Activated CD8-positive, alpha-beta T cell treated with anti-CD3 and anti-CD28 coated beads for 36 hours (primary cell): ENCODE data around the gene KCNIP2. TPM values are rescaled to one million over a fixed set of nuclear protein-coding genes. Genes with fewer than 3 reads are reported as not detected.

Experiments used
- ATAC-seq: fragments of 200-7000 bp; cut with Tn5 transposase; one replicate; pipeline ENCODE4 v1.10.0; 2021; ENCODE audit warnings: mild to moderate bottlenecking, moderate library complexity
- CTCF ChIA-PET: fragments of 350-600 bp; sonication (Branson Sonifier 250); formaldehyde crosslinking; loops from one replicate; lab custom pipeline; 2021; ENCODE audit warnings: antibody characterized with exemption; lab: Charles Lee
- POLR2A ChIA-PET: fragments of 350-600 bp; sonication (Branson Sonifier 250); formaldehyde crosslinking; loops from one replicate; lab custom pipeline; 2021; ENCODE audit warnings: antibody characterized with exemption; lab: Charles Lee
- DNase-seq: peaks from one replicate; pipeline ENCODE4 v3.0.0-alpha.2; 2020
- H3K27ac Mint-ChIP-seq: one replicate; pipeline ENCODE4 v1.8.0; 2021; ENCODE audit warnings: mild to moderate bottlenecking, mixed read lengths
- H3K27me3 Mint-ChIP-seq: one replicate; pipeline ENCODE4 v1.8.0; 2021; ENCODE audit warnings: mixed read lengths
- H3K36me3 Mint-ChIP-seq: one replicate; pipeline ENCODE4 v1.8.0; 2021; ENCODE audit warnings: low read depth, mixed read lengths
- H3K4me1 Mint-ChIP-seq: one replicate; pipeline ENCODE4 v1.8.0; 2021; ENCODE audit warnings: low read depth, mixed read lengths
- H3K4me3 Mint-ChIP-seq: one replicate; pipeline ENCODE4 v1.8.0; 2021; ENCODE audit warnings: mild to moderate bottlenecking, moderate library complexity, mixed read lengths
- H3K9me3 Mint-ChIP-seq: one replicate; pipeline ENCODE4 v1.8.0; 2021; ENCODE audit warnings: mixed read lengths
- intact Hi-C: fragments of 100-400 bp; cut with micrococcal nuclease; formaldehyde crosslinking; loops from one replicate; pipeline ENCODE4 v1.10.0; 2022
- total RNA-seq, 2 experiments: library from RNA; stranded (reverse); gene quantifications; one replicate each; pipeline ENCODE4 v1.2.3, GENCODE V29; 2021
- TF ChIP-seq, protein P1 (sequence below): fragments of 200-600 bp; IDR thresholded peaks from one replicate; pipeline ENCODE4 v1.8.0; 2022; ENCODE audit warnings: antibody characterized with exemption, mild to moderate bottlenecking

Gene KCNIP2
- total RNA-seq, 2 experiments from 2014 or later: 2.4 to 3.1 TPM

DNA sequence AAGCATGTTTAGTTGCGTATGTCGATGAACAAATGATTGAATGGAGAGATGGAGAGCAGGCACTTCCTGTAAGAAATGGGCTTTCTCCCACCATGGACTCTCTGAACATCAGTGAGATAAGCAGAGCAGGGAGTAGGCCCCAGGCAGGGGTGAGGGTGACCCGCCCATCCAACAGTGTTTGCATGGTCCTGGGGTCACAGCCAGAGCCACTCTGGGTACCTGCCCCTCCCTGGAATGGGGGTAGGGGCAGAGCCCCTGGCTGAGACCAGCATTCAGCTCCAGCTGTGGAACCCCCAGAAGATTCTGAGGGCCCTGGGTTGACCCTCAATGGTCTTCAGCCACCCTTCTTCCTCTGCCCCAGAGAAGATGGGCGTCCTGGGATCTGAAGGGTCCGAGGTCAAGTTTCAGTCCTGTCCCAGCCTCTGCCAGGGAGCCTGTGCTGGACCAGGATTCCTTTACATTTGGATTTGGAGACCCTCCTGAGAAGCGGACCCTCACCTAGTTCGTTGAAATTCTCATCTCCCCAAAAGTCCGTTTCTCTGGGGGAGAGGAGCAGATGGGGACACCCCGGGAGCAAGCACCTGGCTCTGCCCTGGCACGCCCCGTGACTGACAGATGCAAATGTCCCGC lies 65.3 kb downstream of the KCNIP2 start:
- TF ChIP-seq, protein P1, sequence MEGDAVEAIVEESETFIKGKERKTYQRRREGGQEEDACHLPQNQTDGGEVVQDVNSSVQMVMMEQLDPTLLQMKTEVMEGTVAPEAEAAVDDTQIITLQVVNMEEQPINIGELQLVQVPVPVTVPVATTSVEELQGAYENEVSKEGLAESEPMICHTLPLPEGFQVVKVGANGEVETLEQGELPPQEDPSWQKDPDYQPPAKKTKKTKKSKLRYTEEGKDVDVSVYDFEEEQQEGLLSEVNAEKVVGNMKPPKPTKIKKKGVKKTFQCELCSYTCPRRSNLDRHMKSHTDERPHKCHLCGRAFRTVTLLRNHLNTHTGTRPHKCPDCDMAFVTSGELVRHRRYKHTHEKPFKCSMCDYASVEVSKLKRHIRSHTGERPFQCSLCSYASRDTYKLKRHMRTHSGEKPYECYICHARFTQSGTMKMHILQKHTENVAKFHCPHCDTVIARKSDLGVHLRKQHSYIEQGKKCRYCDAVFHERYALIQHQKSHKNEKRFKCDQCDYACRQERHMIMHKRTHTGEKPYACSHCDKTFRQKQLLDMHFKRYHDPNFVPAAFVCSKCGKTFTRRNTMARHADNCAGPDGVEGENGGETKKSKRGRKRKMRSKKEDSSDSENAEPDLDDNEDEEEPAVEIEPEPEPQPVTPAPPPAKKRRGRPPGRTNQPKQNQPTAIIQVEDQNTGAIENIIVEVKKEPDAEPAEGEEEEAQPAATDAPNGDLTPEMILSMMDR: no peak
- H3K27me3 Mint-ChIP-seq: peaks cover 40% of the 10 kb centered on the region
- ATAC-seq (no peak), DNase-seq (no peak)
- CTCF ChIA-PET: interaction anchor here (0.9 to 7.4 kb wide), 5 partner anchors 17 to 182 kb away, joined by 3 to 180 read pairs (median 4); no protein-coding TSS in a partner anchor
- H3K9me3 Mint-ChIP-seq: no peaks in the 10 kb centered on the region
- peaks cover 46% of the 10 kb centered on the region for H3K36me3 Mint-ChIP-seq
- intact Hi-C loops: no loop called here
- peaks cover 33% of the 10 kb centered on the region for H3K4me1 Mint-ChIP-seq
- POLR2A ChIA-PET: interaction anchor here (1.0 to 1.3 kb wide), 3 partner anchors 88 to 172 kb away, joined by 3 read pairs; no protein-coding TSS in a partner anchor
- H3K27ac Mint-ChIP-seq: no peak overlapping the region
- H3K4me3 Mint-ChIP-seq: peak overlapping the region; percentile 94

DNA sequence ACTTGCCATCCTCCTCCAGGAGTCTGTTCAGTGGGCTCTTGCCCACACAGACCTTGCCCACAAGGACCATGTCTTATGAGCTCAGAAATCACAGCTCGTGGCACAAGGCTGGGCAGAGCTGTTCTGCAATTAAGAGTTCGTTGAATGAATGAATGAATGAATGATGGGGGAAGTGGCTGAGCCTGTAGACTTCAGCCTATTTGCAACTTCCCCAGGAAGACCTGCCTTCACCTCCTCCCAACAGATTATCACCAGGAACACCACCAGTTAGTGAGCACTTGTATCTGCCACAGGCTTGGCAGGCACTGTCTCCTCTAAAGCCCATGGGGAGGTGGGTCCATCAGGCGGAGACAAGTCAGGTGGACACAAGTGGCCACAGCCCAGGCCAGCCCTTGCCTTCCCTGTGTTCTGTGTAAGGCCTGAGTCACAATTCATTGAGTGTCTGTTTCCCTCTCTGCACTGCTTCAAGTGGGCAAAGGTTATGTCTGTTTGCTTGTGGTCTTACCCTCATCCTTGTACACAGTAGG lies 65.9 kb downstream of the KCNIP2 start:
- ATAC-seq: no peak
- Mint-ChIP-seq H3K4me3 (no peak overlapping the region), H3K27ac (no peak overlapping the region), H3K36me3 (peaks cover 40% of the 10 kb centered on the region), H3K4me1 (peaks cover 33% of the 10 kb centered on the region), H3K27me3 (peaks cover 46% of the 10 kb centered on the region), H3K9me3 (no peaks in the 10 kb centered on the region)
- intact Hi-C loops: no loop called here
- CTCF ChIA-PET: interaction anchor here (1.4 kb wide), 1 partner anchor 175 kb away, joined by 3 read pairs; no protein-coding TSS in a partner anchor
- TF ChIP-seq, protein P1: no peak
- POLR2A ChIA-PET: no interaction called here
- no peak for DNase-seq

DNA sequence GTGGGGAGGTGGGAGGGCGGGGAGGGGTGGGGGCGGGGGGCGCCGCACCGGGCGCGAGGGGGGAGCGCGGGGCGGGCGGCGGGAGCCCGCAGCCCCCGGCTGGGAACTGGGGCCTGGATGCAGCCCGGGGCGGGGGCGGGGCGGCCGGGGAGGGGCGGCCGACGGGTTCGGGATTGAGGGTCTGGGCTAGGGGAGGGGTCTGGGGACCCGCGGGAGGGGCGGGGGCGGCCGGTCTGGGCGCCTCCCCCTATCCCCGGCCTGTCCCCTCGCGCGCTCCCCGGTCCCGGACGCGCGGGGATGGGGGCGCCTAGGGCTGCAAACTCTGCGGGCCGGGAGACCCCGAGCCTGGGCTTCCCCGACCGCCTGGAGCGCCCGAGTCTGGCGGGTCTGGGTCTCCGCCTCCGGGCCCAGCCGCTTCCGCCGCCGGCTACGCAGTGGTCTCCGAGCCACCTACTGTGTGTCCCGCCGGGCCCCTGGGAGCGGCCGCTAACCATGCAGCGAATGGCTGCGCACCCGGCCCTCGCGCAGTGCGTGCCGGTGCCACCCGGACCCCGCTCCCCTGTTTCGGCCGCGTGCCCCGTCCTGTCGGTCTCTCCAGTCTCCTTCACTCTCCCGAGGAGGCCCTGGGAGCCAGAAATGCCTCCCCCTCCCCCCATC lies 67.3 kb downstream of the KCNIP2 start:
- Mint-ChIP-seq H3K4me3 (no peak overlapping the region), H3K36me3 (peaks cover 28% of the 10 kb centered on the region), H3K4me1 (peaks cover 27% of the 10 kb centered on the region), H3K9me3 (no peaks in the 10 kb centered on the region), H3K27me3 (peaks cover 57% of the 10 kb centered on the region), H3K27ac (no peak overlapping the region)
- ChIA-PET CTCF (interaction anchor here (1.4 kb wide), 1 partner anchor 174 kb away, joined by 3 read pairs; no protein-coding TSS in a partner anchor), POLR2A (no interaction called here)
- DNase-seq (no peak), ATAC-seq (no peak)
- intact Hi-C loops: no loop called here
- TF ChIP-seq, protein P1: no peak

Other genes starting within 250 kb of the KCNIP2 start
- 10 to 100 TPM; 37.6 to 38.2 TPM for gene FBXW4, start 148.6 kb downstream of the KCNIP2 start, total RNA-seq
- gene FGF8, start 67.7 kb downstream of the KCNIP2 start, total RNA-seq: under 1 TPM in 1 of 2 experiments, not detected in 1; 0.38 TPM
- gene NPM3, start 60.4 kb downstream of the KCNIP2 start, total RNA-seq: 100 to 1,000 TPM; 235 to 264 TPM
- 100 to 1,000 TPM; 125 to 130 TPM for gene OGA, start 25.4 kb downstream of the KCNIP2 start, total RNA-seq
- 10 to 100 TPM; 16.2 to 18.4 TPM for gene ARMH3, start 212.4 kb upstream of the KCNIP2 start, total RNA-seq
- 10 to 100 TPM; 18.0 to 18.1 TPM for gene HPS6, start 221.5 kb upstream of the KCNIP2 start, total RNA-seq